Measurements from ENCODE around the gene KLHL6.
"Not testable (repeated sequence)": the region's sequence is repeated elsewhere in the genome, so short reads cannot be mapped to it uniquely, and the experiment has no call there.

The KLHL6 gene

DNA sequence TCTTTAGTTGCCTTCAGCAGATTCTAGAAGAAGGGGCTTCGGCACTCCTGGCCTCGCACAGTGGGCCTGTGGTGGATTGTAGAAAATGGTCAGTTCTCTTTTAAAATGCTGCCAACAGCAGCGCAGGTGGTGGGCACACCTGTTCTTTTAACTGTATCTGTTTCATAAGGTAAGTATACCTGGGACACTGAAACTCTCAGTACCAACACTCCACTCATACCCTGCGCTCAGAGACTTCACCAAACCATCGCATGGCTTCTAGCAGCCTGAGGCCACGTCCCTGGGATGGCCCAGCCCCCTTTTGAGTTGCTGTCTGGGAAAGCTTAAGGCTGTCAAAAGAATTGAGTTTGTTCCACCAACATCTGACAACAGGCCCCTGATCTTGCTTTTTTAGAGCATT is 70.4 kb downstream of the KLHL6 start:
- Histone ChIP-seq H3K27ac (ENCODE audit: low read length) (no peak overlapping the region), H3K36me3 (ENCODE audit: control insufficient read depth in 2 of 2, insufficient read depth in 2 of 2, low read length in 2 of 2) (no peaks in the 10 kb centered on the region), H3K4me1 (ENCODE audit: control insufficient read depth, insufficient read depth, low read length) (no peaks in the 10 kb centered on the region), H3K27me3 (ENCODE audit: control insufficient read depth in 1 of 2, insufficient read depth in 2 of 2, low read length in 2 of 2) (peaks cover 0 to 3% of the 10 kb centered on the region in 2 donors), H3K4me3 (ENCODE audit: low read length in 2 of 2) (no peak overlapping the region), H3K9me3 (ENCODE audit: control insufficient read depth in 2 of 2, low read length in 2 of 2) (no peaks in the 10 kb centered on the region), H3K9ac (ENCODE audit: low read length in 2 of 2) (no peak overlapping the region)

DNA sequence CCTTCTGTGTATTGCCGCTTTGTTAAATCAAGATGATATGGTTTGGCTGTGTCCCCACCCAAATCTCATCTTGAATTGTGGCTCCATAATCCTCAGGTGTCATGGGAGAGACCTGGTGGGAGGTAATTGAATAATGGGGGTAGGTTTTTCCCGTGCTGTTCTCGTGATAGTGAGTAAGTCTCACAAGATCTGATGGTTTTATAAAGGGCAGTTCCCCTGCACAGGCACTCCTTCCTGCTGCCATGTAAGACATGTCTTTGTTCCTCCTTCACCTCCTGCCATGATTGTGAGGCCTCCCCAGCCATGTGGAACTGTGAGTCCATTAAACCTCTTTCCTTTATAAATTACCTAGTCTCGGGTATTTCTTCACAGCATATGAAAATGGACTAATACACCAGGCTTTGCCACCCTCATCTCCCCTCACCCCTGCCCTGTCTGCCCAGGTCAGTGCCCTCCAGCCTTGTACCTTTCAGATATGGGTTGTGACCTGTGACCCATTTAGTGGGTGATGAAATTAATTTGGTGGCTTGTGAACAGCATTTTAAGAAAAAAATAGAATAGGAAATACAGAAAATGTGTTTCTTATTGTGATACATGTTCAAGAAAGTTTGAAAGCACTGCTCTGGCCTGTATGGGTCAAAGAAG is 71.0 kb downstream of the KLHL6 start:
- Histone ChIP-seq H3K36me3 (ENCODE audit: control insufficient read depth in 2 of 2, insufficient read depth in 2 of 2, low read length in 2 of 2) (no peaks in the 10 kb centered on the region), H3K9ac (ENCODE audit: low read length in 2 of 2) (no peak overlapping the region), H3K27ac (ENCODE audit: low read length) (no peak overlapping the region), H3K4me3 (ENCODE audit: low read length in 2 of 2) (no peak overlapping the region), H3K27me3 (ENCODE audit: control insufficient read depth in 1 of 2, insufficient read depth in 2 of 2, low read length in 2 of 2) (peaks cover 0 to 3% of the 10 kb centered on the region in 2 donors), H3K9me3 (ENCODE audit: control insufficient read depth in 2 of 2, low read length in 2 of 2) (no peaks in the 10 kb centered on the region), H3K4me1 (ENCODE audit: control insufficient read depth, insufficient read depth, low read length) (no peaks in the 10 kb centered on the region)

DNA sequence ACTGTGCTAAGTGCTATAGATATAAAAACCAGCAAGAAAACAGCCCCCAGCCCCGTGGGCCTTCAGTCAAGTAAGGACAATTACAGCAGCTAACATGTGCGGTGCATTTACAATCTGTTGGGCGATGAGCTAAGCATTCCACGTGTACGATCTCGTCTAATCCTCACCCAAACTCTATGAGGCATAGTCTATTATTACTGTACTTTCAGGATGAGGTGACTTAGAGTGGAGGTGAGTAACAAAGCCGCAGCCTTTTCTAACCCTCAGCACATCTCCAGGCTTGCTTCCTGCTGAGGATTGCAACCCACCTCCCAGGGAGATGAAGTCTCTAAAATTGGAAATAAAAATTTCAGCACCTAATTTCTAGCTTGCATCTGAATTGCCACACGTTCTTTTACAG is 73.9 kb downstream of the KLHL6 start:
- no peak overlapping the region for H3K27ac ChIP-seq (ENCODE audit: low read length)
- peaks cover 0 to 3% of the 10 kb centered on the region in 2 donors for H3K27me3 ChIP-seq (ENCODE audit: control insufficient read depth in 1 of 2, insufficient read depth in 2 of 2, low read length in 2 of 2)
- H3K9me3 ChIP-seq (ENCODE audit: control insufficient read depth in 2 of 2, low read length in 2 of 2), result no peaks in the 10 kb centered on the region
- no peak overlapping the region for H3K4me3 ChIP-seq (ENCODE audit: low read length in 2 of 2)
- H3K4me1 ChIP-seq (ENCODE audit: control insufficient read depth, insufficient read depth, low read length), result no peaks in the 10 kb centered on the region
- H3K36me3 ChIP-seq (ENCODE audit: control insufficient read depth in 2 of 2, insufficient read depth in 2 of 2, low read length in 2 of 2), result no peaks in the 10 kb centered on the region
- H3K9ac ChIP-seq (ENCODE audit: low read length in 2 of 2), result no peak overlapping the region

DNA sequence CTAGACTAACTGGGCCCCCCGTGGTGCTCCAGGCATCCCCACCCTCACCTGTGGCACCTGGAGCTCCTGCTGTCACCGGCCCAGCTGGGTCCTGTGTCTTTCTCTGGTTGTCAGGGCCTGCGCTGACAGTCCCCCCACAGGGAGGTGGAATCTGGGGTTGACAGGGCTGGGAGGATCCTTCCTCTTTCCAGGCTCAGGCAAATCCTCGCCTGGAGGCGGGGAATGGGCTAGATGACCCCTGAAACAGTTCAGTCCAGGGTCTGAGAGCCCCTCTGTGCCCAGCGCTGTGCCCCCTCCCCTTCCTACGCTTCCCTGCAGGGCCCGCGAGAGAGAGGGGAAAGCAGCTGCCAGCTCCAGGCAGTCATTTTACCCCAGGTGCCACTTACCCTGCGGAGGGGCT is 77.0 kb downstream of the KLHL6 start:
- Histone ChIP-seq H3K4me3 (ENCODE audit: low read length in 2 of 2) (no peak overlapping the region), H3K9ac (ENCODE audit: low read length in 2 of 2) (no peak overlapping the region), H3K4me1 (ENCODE audit: control insufficient read depth, insufficient read depth, low read length) (no peaks in the 10 kb centered on the region), H3K27ac (ENCODE audit: low read length) (no peak overlapping the region), H3K36me3 (ENCODE audit: control insufficient read depth in 2 of 2, insufficient read depth in 2 of 2, low read length in 2 of 2) (no peaks in the 10 kb centered on the region), H3K9me3 (ENCODE audit: control insufficient read depth in 2 of 2, low read length in 2 of 2) (no peaks in the 10 kb centered on the region), H3K27me3 (ENCODE audit: control insufficient read depth in 1 of 2, insufficient read depth in 2 of 2, low read length in 2 of 2) (no peaks in the 10 kb centered on the region)

DNA sequence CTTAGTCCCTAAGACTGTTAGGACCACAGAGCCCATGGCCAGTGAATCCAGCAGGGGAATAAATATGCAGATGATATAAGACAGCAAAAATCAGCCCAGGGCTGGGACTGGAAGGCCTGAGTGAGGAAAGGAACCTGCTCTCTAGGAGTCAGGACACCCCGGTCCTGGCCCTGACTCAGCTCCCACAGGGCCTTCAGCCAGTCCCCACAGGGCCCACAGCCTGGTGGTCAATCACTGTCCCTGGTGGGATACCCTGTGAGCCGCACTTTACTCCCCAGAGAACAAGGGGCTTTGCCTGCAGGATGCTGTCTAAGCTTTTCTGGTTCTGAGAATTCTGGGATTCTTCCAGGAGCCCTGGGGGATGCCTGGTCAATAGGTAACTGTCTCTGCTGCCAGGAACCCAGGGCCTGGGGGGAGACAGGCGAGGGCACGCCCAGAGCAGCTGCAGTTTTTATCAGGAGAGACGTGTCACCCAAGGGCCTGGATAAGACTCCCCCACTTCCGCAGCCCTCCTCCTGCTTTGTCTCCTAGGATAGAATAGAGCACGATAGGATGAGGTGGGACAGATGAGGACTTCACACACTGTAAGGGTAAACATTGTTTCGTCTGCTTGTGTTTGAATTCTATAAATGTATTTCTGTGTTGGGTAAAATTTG is 77.6 kb downstream of the KLHL6 start:
- Histone ChIP-seq H3K27ac (ENCODE audit: low read length) (no peak overlapping the region), H3K4me3 (ENCODE audit: low read length in 2 of 2) (no peak overlapping the region)

DNA sequence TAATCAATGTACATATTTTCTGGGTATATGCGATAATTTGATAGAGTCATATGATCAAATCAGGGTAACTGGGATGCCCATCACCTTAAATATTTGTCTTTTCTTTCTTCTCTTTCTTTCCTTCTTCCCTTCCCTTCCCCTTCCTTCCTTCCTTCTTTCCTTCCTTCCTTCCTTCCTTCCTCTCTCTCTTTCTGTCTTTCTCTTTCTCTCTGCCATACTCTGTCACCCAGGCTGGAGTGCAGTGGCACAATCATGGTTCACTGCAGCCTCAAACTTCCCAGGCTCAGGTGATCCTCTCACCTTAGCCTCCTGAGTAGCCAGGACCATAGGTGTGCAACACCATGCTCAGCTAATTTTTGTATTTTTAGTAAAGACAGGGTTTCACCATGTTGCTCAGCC is 79.7 kb downstream of the KLHL6 start:
- H3K4me1 ChIP-seq (ENCODE audit: control insufficient read depth, insufficient read depth, low read length); H3K36me3 ChIP-seq (ENCODE audit: control insufficient read depth in 2 of 2, insufficient read depth in 2 of 2, low read length in 2 of 2); H3K4me3 ChIP-seq (ENCODE audit: low read length in 2 of 2): not testable (repeated sequence)

More for the DNA sequence above, 77.6 kb downstream of the KLHL6 start:
- Histone ChIP-seq H3K9ac (ENCODE audit: low read length in 2 of 2) (no peak overlapping the region), H3K36me3 (ENCODE audit: control insufficient read depth in 2 of 2, insufficient read depth in 2 of 2, low read length in 2 of 2) (no peaks in the 10 kb centered on the region), H3K27me3 (ENCODE audit: control insufficient read depth in 1 of 2, insufficient read depth in 2 of 2, low read length in 2 of 2) (no peaks in the 10 kb centered on the region), H3K9me3 (ENCODE audit: control insufficient read depth in 2 of 2, low read length in 2 of 2) (no peaks in the 10 kb centered on the region), H3K4me1 (ENCODE audit: control insufficient read depth, insufficient read depth, low read length) (no peaks in the 10 kb centered on the region)

DNA sequence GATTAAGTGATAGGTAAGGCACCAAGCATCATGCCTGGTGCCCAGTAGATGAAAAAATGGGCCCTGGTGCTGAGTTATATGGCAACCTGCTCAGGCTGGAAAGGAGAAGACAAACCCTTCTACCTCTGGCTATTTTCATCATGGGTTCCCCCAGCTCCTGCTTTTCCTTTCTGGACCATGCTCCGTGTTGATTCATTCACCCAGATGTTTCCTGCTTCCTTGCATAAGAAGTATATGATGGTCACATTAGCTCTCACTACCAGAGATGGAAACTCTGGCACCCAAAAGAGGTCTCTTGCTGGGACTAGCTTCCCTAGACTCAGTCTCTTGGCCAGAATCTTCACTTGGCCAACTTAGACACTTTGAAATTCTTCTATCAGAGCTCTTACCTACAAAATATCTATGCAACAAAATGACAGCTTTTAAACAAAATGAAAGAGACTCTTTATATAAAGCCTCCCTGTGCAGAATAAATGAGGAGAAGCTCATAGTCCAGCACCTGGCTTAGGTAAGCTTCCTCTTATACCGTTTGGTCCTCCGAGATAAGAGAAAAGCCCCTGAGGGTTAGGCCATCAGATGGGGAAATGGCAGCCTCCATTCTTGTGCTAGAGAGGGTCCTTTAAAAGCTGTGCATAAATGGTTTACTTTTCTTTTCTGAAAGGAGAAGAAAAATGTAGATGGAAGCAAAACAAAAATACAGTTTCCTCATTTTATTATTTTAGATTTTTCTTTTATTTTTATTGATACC is 80.3 kb downstream of the KLHL6 start:
- Histone ChIP-seq H3K9ac (ENCODE audit: low read length in 2 of 2) (no peak overlapping the region), H3K9me3 (ENCODE audit: control insufficient read depth in 2 of 2, low read length in 2 of 2) (no peaks in the 10 kb centered on the region), H3K36me3 (ENCODE audit: control insufficient read depth in 2 of 2, insufficient read depth in 2 of 2, low read length in 2 of 2) (no peaks in the 10 kb centered on the region), H3K4me1 (ENCODE audit: control insufficient read depth, insufficient read depth, low read length) (no peaks in the 10 kb centered on the region), H3K27ac (ENCODE audit: low read length) (no peak overlapping the region), H3K27me3 (ENCODE audit: control insufficient read depth in 1 of 2, insufficient read depth in 2 of 2, low read length in 2 of 2) (no peaks in the 10 kb centered on the region), H3K4me3 (ENCODE audit: low read length in 2 of 2) (no peak overlapping the region)

More for the DNA sequence above, 79.7 kb downstream of the KLHL6 start:
- H3K9ac ChIP-seq (ENCODE audit: low read length in 2 of 2); H3K9me3 ChIP-seq (ENCODE audit: control insufficient read depth in 2 of 2, low read length in 2 of 2); H3K27me3 ChIP-seq (ENCODE audit: control insufficient read depth in 1 of 2, insufficient read depth in 2 of 2, low read length in 2 of 2); H3K27ac ChIP-seq (ENCODE audit: low read length): not testable (repeated sequence)

DNA sequence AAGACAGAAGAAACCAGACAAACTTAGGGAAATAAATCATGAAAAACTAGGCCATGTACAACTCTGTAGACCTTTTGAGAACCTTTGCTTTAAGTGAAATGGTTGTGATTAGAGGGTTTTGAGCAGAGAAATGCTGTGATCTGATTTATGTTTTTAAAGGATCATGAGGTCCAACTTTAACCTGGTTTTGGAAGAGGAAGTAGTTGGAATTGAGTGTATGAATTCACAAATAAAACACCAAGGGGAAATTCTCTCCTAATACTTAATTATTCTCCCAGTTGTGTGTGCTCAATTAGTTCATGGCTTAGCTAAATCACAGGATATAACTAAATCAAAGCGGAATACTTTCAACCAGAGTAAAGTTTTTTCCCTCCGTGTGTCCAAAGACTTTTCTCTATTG is 81.5 kb downstream of the KLHL6 start:
- Histone ChIP-seq H3K27me3 (ENCODE audit: control insufficient read depth in 1 of 2, insufficient read depth in 2 of 2, low read length in 2 of 2) (no peaks in the 10 kb centered on the region), H3K36me3 (ENCODE audit: control insufficient read depth in 2 of 2, insufficient read depth in 2 of 2, low read length in 2 of 2) (no peaks in the 10 kb centered on the region), H3K4me1 (ENCODE audit: control insufficient read depth, insufficient read depth, low read length) (no peaks in the 10 kb centered on the region), H3K4me3 (ENCODE audit: low read length in 2 of 2) (no peak overlapping the region), H3K27ac (ENCODE audit: low read length) (no peak overlapping the region), H3K9ac (ENCODE audit: low read length in 2 of 2) (no peak overlapping the region), H3K9me3 (ENCODE audit: control insufficient read depth in 2 of 2, low read length in 2 of 2) (no peaks in the 10 kb centered on the region)

DNA sequence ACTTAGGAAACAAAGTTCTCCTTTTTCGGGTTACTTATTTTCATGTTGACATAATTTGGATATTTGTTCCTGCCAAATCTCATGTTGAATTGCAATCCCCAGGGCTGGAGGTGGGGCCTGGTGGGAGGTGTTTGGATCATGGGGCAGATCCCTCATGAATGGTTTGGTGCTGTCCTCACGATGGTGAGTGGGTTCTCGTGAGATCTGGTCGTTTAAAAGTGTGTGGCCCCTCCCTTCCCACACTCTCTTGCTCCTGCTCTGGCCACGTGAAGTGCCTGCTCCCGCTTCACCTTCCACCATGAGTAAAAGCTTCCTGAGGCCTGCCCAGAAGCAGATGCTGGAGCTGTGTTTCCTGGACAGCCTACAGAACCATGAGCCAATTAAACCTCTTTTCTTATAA is 83.4 kb downstream of the KLHL6 start:
- no peak overlapping the region for H3K9ac ChIP-seq (ENCODE audit: low read length in 2 of 2)
- no peak overlapping the region for H3K27ac ChIP-seq (ENCODE audit: low read length)
- no peaks in the 10 kb centered on the region for H3K36me3 ChIP-seq (ENCODE audit: control insufficient read depth in 2 of 2, insufficient read depth in 2 of 2, low read length in 2 of 2)
- no peaks in the 10 kb centered on the region for H3K9me3 ChIP-seq (ENCODE audit: control insufficient read depth in 2 of 2, low read length in 2 of 2)
- no peaks in the 10 kb centered on the region for H3K27me3 ChIP-seq (ENCODE audit: control insufficient read depth in 1 of 2, insufficient read depth in 2 of 2, low read length in 2 of 2)
- H3K4me1 ChIP-seq (ENCODE audit: control insufficient read depth, insufficient read depth, low read length), result no peaks in the 10 kb centered on the region
- no peak overlapping the region for H3K4me3 ChIP-seq (ENCODE audit: low read length in 2 of 2)

DNA sequence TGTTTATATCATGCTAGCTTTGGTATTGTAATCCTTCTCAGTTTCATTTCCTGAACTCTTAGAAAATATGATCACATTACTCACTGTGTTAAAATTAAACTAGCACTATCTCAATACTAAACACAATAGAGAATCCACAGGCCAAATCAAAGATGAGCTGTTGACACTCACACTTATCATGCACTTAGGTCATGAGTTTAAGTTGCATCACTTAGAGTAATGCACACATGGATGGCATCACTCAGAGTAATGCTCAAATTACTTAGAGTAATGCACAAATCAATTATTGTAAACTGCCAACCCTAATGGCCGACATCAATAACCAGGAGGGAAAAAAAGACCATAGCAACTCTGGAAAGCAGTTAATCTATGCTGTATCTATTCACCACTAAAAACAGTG is 87.1 kb downstream of the KLHL6 start:
- H3K4me1 ChIP-seq (ENCODE audit: control insufficient read depth, insufficient read depth, low read length), result no peaks in the 10 kb centered on the region
- no peaks in the 10 kb centered on the region for H3K27me3 ChIP-seq (ENCODE audit: control insufficient read depth in 1 of 2, insufficient read depth in 2 of 2, low read length in 2 of 2)
- H3K27ac ChIP-seq (ENCODE audit: low read length), result no peak overlapping the region

DNA sequence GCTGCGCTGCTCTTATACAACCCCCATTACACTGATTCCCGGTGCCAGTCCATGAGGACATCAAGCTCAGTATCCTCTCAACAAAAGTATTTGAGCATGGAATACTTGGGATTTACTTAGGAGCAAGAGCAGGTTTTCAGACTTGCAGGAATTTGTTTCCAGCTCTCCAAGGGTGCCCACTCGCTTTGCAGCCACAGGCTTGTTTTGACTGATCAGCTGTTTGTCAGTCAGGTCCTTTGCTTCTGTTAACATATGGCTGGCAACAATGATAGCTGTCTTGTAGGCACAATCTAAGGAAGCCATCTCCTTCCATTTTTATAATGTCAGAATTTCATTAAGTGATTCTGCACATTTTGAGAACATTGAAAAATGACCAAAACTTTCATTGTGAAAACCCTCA is 88.9 kb downstream of the KLHL6 start:
- Histone ChIP-seq H3K9ac (ENCODE audit: low read length in 2 of 2) (no peak overlapping the region), H3K4me1 (ENCODE audit: control insufficient read depth, insufficient read depth, low read length) (no peaks in the 10 kb centered on the region)

More for the DNA sequence above, 87.1 kb downstream of the KLHL6 start:
- Histone ChIP-seq H3K36me3 (ENCODE audit: control insufficient read depth in 2 of 2, insufficient read depth in 2 of 2, low read length in 2 of 2) (no peaks in the 10 kb centered on the region), H3K9me3 (ENCODE audit: control insufficient read depth in 2 of 2, low read length in 2 of 2) (no peaks in the 10 kb centered on the region), H3K9ac (ENCODE audit: low read length in 2 of 2) (no peak overlapping the region), H3K4me3 (ENCODE audit: low read length in 2 of 2) (no peak overlapping the region)

More for the DNA sequence above, 88.9 kb downstream of the KLHL6 start:
- Histone ChIP-seq H3K36me3 (ENCODE audit: control insufficient read depth in 2 of 2, insufficient read depth in 2 of 2, low read length in 2 of 2) (no peaks in the 10 kb centered on the region), H3K4me3 (ENCODE audit: low read length in 2 of 2) (no peak overlapping the region), H3K27me3 (ENCODE audit: control insufficient read depth in 1 of 2, insufficient read depth in 2 of 2, low read length in 2 of 2) (no peaks in the 10 kb centered on the region), H3K9me3 (ENCODE audit: control insufficient read depth in 2 of 2, low read length in 2 of 2) (no peaks in the 10 kb centered on the region), H3K27ac (ENCODE audit: low read length) (no peak overlapping the region)
